CD4-positive, CD25-positive, alpha-beta regulatory T cell (primary cell): ENCODE data around the gene RNF135. TPM values are rescaled to one million over a fixed set of nuclear protein-coding genes. Genes with fewer than 3 reads are reported as not detected.
"Not testable (repeated sequence)": the region's sequence is repeated elsewhere in the genome, so short reads cannot be mapped to it uniquely, and the experiment has no call there.

Experiments
- ATAC-seq, 2 donors: fragments of 150-1000 bp; cut with Tn5 transposase; one replicate each; pipeline ENCODE4 v1.10.0; 2021; ENCODE audit warnings: low read depth in 2 of 2, moderate number of reproducible peaks in 2 of 2, moderate library complexity in 1 of 2
- DNase-seq, 3 donors: peaks; one replicate each; pipeline versions ENCODE4 v3.0.0 to v3.0.0-alpha.2; 2012 to 2022; ENCODE audit warnings: mixed read lengths in 1 of 3
- H3K27ac ChIP-seq: one replicate; pipeline ENCODE4 v1.7.0; 2013; ENCODE audit warnings: mild to moderate bottlenecking, low read length; ENCODE audit not compliant: insufficient read depth, poor library complexity, severe bottlenecking
- H3K27me3 ChIP-seq: one replicate; pipeline ENCODE4 v1.7.0; 2013; ENCODE audit warnings: low read length; ENCODE audit not compliant: control insufficient read depth, insufficient read depth
- H3K36me3 ChIP-seq: one replicate; pipeline ENCODE4 v1.7.0; 2013; ENCODE audit warnings: mild to moderate bottlenecking, low read length, moderate library complexity; ENCODE audit not compliant: control insufficient read depth, insufficient read depth
- H3K4me1 ChIP-seq: 2 replicates; pipeline ENCODE4 v1.7.0; 2013; ENCODE audit warnings: mild to moderate bottlenecking, low read length; ENCODE audit not compliant: insufficient read depth, control insufficient read depth, poor library complexity, severe bottlenecking
- H3K4me3 ChIP-seq: one replicate; pipeline ENCODE4 v1.7.0; 2013; ENCODE audit warnings: low read depth, mild to moderate bottlenecking, low read length, moderate library complexity
- H3K9me3 ChIP-seq, 2 experiments: 1 replicate in 1 of 2; 2 replicates in 1 of 2; pipeline ENCODE4 v1.7.0; 2013; ENCODE audit warnings: low read length in 2 of 2, mild to moderate bottlenecking in 1 of 2, moderate library complexity in 1 of 2; ENCODE audit not compliant: control insufficient read depth in 2 of 2
- H3K27ac Mint-ChIP-seq, 3 donors: one replicate each; pipeline ENCODE4 v1.8.0; 2020 to 2022; ENCODE audit warnings: mild to moderate bottlenecking in 3 of 3, mixed read lengths in 3 of 3, moderate library complexity in 2 of 3
- H3K27me3 Mint-ChIP-seq: one replicate; pipeline ENCODE4 v1.8.0; 2022; ENCODE audit warnings: mild to moderate bottlenecking, mixed read lengths
- H3K36me3 Mint-ChIP-seq: one replicate; pipeline ENCODE4 v1.8.0; 2020; ENCODE audit warnings: mixed read lengths
- H3K4me1 Mint-ChIP-seq, 4 donors: one replicate each; pipeline ENCODE4 v1.8.0; 2020 to 2022; ENCODE audit warnings: mixed read lengths in 4 of 4, mild to moderate bottlenecking in 1 of 4
- H3K4me3 Mint-ChIP-seq, 4 donors: one replicate each; pipeline ENCODE4 v1.8.0; 2020 to 2022; ENCODE audit warnings: mild to moderate bottlenecking in 4 of 4, mixed read lengths in 4 of 4, moderate library complexity in 3 of 4
- H3K9me3 Mint-ChIP-seq, 7 donors: one replicate each; pipeline ENCODE4 v1.8.0; 2020 to 2022; ENCODE audit warnings: mixed read lengths in 7 of 7, mild to moderate bottlenecking in 3 of 7, moderate library complexity in 2 of 7
- polyA plus RNA-seq, 4 donors: library from polyadenylated mRNA; unstranded; fragments of 300-500 nt; fragmentation: Illumina TruSeq; gene quantifications; one replicate each; pipeline ENCODE4 v1.2.3, GENCODE V29; 2021
- total RNA-seq: library from RNA; stranded (reverse); gene quantifications from one replicate; pipeline ENCODE4 v1.2.3, GENCODE V29; 2022

Gene RNF135
- total and polyA plus RNA-seq, 5 donors from 2014 or later, result 3.8 to 17.8 (median 10.8) TPM

DNA sequence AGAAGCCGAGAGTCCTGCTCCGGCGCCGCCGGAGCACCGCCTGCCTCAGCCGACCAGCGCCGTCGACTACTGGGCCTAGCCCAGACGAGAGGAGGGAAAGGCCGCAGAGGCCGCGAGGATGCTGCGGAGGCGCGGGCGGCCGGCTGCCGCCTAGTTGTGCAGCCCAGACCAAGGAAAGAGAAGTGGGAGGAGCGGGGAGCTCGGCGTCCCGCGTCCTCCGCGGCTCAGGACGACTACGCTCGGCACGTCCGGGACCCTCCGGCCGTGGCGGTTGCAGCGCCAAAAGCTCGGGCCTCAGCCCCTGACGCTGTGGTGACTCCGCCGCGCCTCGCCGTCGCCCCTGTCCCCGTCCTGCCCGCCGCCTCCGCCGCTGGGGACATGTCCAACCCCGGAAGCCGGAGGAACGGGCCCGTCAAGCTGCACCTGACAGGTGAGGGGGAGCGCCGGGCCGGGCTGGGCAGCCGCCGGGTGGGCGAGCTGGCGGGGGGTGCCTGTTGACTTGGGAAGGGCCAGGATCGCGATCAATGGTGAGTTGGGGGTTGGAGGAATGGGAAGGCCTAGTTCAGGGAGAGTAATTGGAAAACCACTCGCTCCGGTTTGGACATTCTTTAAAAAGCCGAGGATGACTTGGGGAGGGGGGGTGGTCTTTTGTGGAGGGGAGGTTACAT, 37.7 kb downstream of the RNF135 start:
- peak; percentile 69 to 72 for ATAC-seq
- Histone ChIP-seq H3K27me3 (no peaks in the 10 kb centered on the region), H3K4me3 (peak overlapping the region; percentile 80), H3K36me3 (no peaks in the 10 kb centered on the region), H3K9me3 (no peaks in the 10 kb centered on the region), H3K27ac (peak overlapping the region; percentile 60), H3K4me1 (peaks cover 12% of the 10 kb centered on the region)
- H3K27ac Mint-ChIP-seq, result peak overlapping the region; percentile 92 to 97 (median 96)
- peak overlapping the region; percentile 93 to 97 (median 94) for H3K4me3 Mint-ChIP-seq
- H3K36me3 Mint-ChIP-seq, result peaks cover 5% of the 10 kb centered on the region
- peaks cover 16 to 27% (median 22%) of the 10 kb centered on the region in 4 donors for H3K4me1 Mint-ChIP-seq
- DNase-seq, result peak; percentile 40 to 65 (median 61)
- H3K27me3 Mint-ChIP-seq, result no peaks in the 10 kb centered on the region
- peaks cover 0 to 2% (median 0%) of the 10 kb centered on the region in 7 donors for H3K9me3 Mint-ChIP-seq

DNA sequence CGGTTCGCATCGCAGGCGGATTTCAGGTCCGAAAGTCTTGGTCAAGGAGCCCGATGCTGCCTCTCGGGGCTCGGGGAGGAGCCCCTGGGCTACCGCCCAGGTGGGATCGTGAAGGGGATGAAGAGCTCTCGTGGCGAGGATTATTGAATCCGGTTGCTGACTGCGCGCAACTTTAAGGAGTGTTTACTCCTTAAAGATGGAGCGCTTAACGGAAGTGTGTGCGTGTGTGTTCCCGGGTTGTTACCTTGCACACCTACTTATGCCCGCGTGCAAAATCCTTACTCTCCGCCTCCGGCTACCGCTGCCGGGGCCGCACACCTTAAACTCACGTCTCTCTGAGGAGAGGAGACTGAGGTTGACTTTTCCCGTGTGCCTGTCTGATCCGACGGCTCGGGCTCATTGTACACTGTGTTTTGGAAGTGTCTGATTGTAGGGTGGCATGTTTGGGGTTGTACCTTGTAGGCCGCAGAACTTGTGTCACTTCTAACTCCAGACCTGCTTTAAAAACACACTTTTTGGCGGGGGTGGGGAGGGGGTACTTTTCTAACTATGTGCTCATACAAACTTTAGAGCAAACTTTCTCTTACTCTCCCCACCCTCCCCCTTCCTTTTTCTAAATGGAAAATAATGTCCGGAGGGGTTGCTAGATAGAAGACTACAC, 38.3 kb downstream of the RNF135 start:
- H3K4me1 Mint-ChIP-seq, result peaks cover 16 to 27% (median 22%) of the 10 kb centered on the region in 4 donors
- not testable (repeated sequence) for H3K9me3 Mint-ChIP-seq, H3K27me3 Mint-ChIP-seq, H3K36me3 ChIP-seq, H3K27me3 ChIP-seq, H3K36me3 Mint-ChIP-seq, H3K9me3 ChIP-seq
- Histone ChIP-seq H3K27ac (peak overlapping the region; percentile 60), H3K4me3 (peak overlapping the region; percentile 80), H3K4me1 (peaks cover 12% of the 10 kb centered on the region)
- H3K27ac Mint-ChIP-seq, result peak overlapping the region; percentile 85 to 97 (median 92)
- H3K4me3 Mint-ChIP-seq, result peak overlapping the region; percentile 93 to 97 (median 94)
- peak in 2 of 3 donors; percentile 30 to 32 for DNase-seq
- ATAC-seq, result peak; percentile 24 to 29

DNA sequence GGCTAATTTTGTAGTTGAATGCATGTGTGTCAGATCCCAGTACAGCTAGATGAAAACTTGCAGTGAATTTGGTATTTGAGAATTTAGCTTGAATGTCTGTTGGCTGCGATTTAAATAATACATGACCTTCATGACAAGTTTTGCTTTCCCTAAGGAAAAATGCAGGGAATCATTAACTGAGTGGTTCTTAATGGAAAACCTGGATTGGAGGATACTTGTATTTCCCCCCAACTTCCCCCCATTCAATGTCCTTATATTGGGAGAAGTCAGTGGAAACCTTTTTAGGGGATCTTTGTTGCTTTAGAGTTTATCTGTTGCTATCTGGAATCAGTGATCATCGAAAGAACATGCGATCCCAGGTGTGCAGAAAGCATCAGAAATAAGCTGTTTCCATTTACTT, 39.2 kb downstream of the RNF135 start:
- not testable (repeated sequence) for H3K27ac ChIP-seq, H3K27me3 Mint-ChIP-seq

DNA sequence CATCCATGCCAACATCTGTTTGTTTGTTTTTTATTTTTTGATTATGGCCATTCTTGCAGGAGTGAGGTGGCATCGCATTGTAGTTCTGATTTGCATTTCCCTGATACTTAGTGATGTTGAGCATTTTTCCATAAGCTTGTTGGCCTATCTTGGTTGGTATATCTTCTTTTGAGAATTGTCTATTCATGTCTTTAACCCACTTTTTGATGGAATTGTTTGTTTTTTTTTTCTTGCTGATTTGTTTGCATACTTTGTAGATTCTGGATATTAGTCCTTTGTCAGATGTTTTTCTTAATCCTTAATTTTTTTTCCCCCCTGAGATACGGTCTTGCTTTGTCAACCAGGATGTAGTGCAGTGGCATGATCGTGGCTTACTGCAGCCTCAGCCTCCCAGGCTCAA, 43.0 kb downstream of the RNF135 start:
- Histone ChIP-seq H3K4me1 (peaks cover 4% of the 10 kb centered on the region), H3K9me3 (no peaks in the 10 kb centered on the region), H3K36me3 (no peaks in the 10 kb centered on the region), H3K4me3 (no peak overlapping the region), H3K27me3 (no peaks in the 10 kb centered on the region), H3K27ac (no peak overlapping the region)
- Mint-ChIP-seq H3K9me3 (no peaks in the 10 kb centered on the region), H3K4me3 (no peak overlapping the region), H3K4me1 (peaks cover 5 to 17% (median 11%) of the 10 kb centered on the region in 4 donors), H3K27me3 (no peaks in the 10 kb centered on the region), H3K27ac (no peak overlapping the region), H3K36me3 (no peaks in the 10 kb centered on the region)
- no peak for DNase-seq
- ATAC-seq, result no peak

More for the DNA sequence above, 39.2 kb downstream of the RNF135 start:
- H3K36me3 ChIP-seq, H3K4me3 ChIP-seq, H3K27me3 ChIP-seq, DNase-seq, H3K9me3 Mint-ChIP-seq, ATAC-seq, H3K36me3 Mint-ChIP-seq, H3K9me3 ChIP-seq: not testable (repeated sequence)
- Mint-ChIP-seq H3K4me1 (peaks cover 16 to 27% (median 22%) of the 10 kb centered on the region in 4 donors), H3K27ac (peak overlapping the region; percentile 20 to 97 (median 72)), H3K4me3 (peak overlapping the region; percentile 70 to 95 (median 80))
- H3K4me1 ChIP-seq, result peaks cover 12% of the 10 kb centered on the region

DNA sequence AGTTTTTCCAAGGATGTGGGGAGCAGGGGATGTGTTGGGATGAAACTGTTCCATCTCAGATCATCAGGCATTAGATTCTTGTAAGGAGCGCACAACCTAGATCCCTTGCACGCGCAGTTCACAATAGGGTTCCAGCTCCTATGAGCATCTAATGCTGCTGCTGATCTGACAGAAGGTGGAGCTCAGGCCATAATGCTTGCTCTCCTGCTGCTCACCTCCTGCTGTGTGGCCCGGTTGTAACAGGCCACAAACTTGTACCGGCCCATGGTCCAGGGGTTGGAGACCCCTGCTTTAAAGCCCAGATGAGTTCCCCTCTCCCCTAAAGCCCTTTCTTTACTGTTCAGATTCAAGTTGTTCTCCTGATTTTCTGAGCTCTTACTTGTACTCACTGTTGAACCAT, 44.8 kb downstream of the RNF135 start:
- DNase-seq, result no peak
- Histone ChIP-seq H3K27ac (no peak overlapping the region), H3K4me3 (no peak overlapping the region), H3K4me1 (no peaks in the 10 kb centered on the region), H3K27me3 (no peaks in the 10 kb centered on the region), H3K9me3 (no peaks in the 10 kb centered on the region), H3K36me3 (no peaks in the 10 kb centered on the region)
- Mint-ChIP-seq H3K27me3 (no peaks in the 10 kb centered on the region), H3K4me1 (peaks cover 4 to 5% (median 5%) of the 10 kb centered on the region in 4 donors), H3K36me3 (no peaks in the 10 kb centered on the region), H3K4me3 (no peak overlapping the region), H3K9me3 (no peaks in the 10 kb centered on the region), H3K27ac (peak overlapping the region in 1 of 3 donors; percentile 18)
- no peak for ATAC-seq

DNA sequence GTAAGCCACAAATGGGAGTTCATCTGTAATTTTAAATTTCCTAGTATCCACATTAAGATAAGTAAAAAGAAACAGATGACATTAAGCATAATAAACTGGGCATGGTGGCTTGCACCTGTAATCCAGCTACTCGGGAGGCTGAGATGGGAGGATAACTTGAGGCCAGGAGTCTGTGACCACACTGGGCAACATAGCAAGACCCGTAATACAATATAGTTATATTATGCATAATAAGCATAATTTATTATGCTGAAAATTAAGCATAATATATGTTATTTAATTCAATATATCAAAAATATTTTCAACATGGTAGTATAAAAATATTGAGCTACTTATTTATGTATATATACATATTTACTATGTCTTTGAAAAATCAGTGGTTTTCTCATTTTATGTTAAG, 48.2 kb downstream of the RNF135 start:
- no peak overlapping the region for H3K27ac Mint-ChIP-seq
- H3K27ac ChIP-seq, result no peak overlapping the region
- no peak overlapping the region for H3K4me3 ChIP-seq
- no peaks in the 10 kb centered on the region for H3K9me3 Mint-ChIP-seq
- no peaks in the 10 kb centered on the region for H3K36me3 ChIP-seq
- DNase-seq (no peak), ATAC-seq (no peak)
- no peaks in the 10 kb centered on the region for H3K27me3 Mint-ChIP-seq
- H3K4me1 Mint-ChIP-seq, result no peaks in the 10 kb centered on the region
- H3K36me3 Mint-ChIP-seq, result no peaks in the 10 kb centered on the region
- H3K4me3 Mint-ChIP-seq, result no peak overlapping the region
- H3K4me1 ChIP-seq, result no peaks in the 10 kb centered on the region
- no peaks in the 10 kb centered on the region for H3K27me3 ChIP-seq
- no peaks in the 10 kb centered on the region for H3K9me3 ChIP-seq

DNA sequence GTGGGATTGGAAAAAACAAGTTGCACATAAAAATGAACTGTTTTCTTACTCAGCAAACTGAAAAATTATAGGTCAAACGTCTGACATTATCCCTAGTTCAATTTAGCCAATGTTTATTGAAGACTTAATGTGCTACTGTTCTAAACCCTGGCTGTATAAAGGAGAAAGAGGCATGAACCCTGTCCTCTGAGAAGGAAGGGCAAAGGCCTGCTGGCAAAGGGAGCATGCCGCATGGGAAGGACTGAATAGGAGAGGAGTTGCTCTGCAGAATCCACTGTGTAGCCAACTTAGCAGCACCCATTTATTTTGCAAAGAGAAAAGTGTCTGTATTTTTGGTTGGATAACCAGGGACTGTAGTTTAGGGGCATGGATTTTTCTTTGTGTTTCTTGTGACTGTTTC, 52.3 kb downstream of the RNF135 start:
- not testable (repeated sequence) for H3K4me3 ChIP-seq, H3K27me3 ChIP-seq, H3K9me3 ChIP-seq, H3K4me3 Mint-ChIP-seq, H3K9me3 Mint-ChIP-seq, H3K36me3 Mint-ChIP-seq, H3K27ac Mint-ChIP-seq, H3K4me1 Mint-ChIP-seq, H3K27ac ChIP-seq, H3K36me3 ChIP-seq, ATAC-seq, DNase-seq, H3K4me1 ChIP-seq, H3K27me3 Mint-ChIP-seq

DNA sequence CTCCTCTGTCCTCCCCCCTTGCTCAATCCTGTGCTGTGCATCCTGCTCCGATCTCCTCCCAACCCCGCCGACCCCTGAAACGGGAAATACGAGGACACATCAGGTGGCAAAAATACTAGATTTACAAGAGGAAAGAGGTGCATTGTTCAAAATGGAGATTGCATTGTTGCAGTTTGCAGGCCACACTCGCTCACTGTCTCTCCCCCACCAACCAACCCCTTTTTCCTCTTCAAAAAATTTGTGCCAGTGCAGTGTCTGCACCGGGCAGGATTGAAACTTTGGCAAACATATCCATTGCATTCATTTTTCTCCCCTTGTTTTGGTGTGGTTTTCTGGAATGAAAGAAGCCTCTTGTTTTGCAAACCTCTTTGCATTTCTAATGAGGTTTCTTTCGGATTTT, 61.0 kb downstream of the RNF135 start:
- Histone ChIP-seq H3K27me3 (no peaks in the 10 kb centered on the region), H3K27ac (no peak overlapping the region), H3K4me3 (no peak overlapping the region), H3K36me3 (no peaks in the 10 kb centered on the region), H3K9me3 (no peaks in the 10 kb centered on the region), H3K4me1 (no peaks in the 10 kb centered on the region)
- no peak overlapping the region for H3K4me3 Mint-ChIP-seq
- DNase-seq (no peak), ATAC-seq (no peak)
- no peaks in the 10 kb centered on the region for H3K9me3 Mint-ChIP-seq
- no peaks in the 10 kb centered on the region for H3K4me1 Mint-ChIP-seq
- peaks cover 14% of the 10 kb centered on the region for H3K36me3 Mint-ChIP-seq
- H3K27me3 Mint-ChIP-seq, result no peaks in the 10 kb centered on the region
- no peak overlapping the region for H3K27ac Mint-ChIP-seq
